ENCODE results near the gene NANS. TPM values are rescaled to one million over a fixed set of nuclear protein-coding genes. Genes with fewer than 3 reads are reported as not detected.

NANS gene
- total and polyA plus RNA-seq, 2 of the 8 experiments (the other 6 are each of a cell fraction or from before 2014, with no cell fraction given): 56.5 to 67.3 TPM

DNA sequence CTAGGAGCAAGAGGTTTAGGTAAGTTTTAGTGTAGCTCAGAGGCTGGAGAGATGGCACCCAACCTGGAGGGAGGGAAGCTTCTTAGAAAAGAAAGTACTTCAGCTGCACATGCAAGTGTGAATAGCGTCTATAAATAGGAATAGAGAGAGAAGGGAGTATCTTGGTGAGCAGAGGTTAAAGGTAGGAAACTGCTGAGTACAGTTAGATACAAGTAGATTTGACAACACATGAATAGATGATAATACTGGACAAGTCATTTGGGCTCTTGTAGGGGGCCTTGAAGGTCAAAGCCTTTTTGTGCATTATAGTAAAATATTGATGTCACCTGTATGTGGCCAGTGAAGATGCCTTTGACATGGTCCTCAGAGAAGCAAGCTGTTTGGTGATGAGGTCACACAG, 39.2 kb upstream of the NANS start:
- H3K9ac ChIP-seq (replicated peaks in 1 of 4; ENCODE audit: extremely low read depth in 1 of 4, low read depth in 3 of 4, low read length in 3 of 4): no peak overlapping the region
- H3K4me1 ChIP-seq (replicated peaks in 1 of 4; ENCODE audit: control insufficient read depth in 3 of 4, insufficient read depth in 4 of 4, low read length in 3 of 4): no peaks in the 10 kb centered on the region
- peaks cover 2 to 36% (median 16%) of the 10 kb centered on the region in 4 experiments; a peak in 6 of 8 replicates for H3K36me3 ChIP-seq (ENCODE audit: control insufficient read depth in 2 of 4, insufficient read depth in 4 of 4, low read length in 3 of 4)
- H3K14ac ChIP-seq (ENCODE audit: insufficient read length): no peak overlapping the region
- TF ChIP-seq MAFK (IDR thresholded peaks at IDR 0.05; ENCODE audit: low read depth, low read length) (no peak), YY1 (IDR thresholded peaks at IDR 0.05; ENCODE audit: low read depth, low read length) (no peak), KDM1A (IDR thresholded peaks at IDR 0.05; ENCODE audit: borderline replicate concordance, low read length) (no peak), SAP30 (IDR thresholded peaks at IDR 0.05; ENCODE audit: insufficient read depth, insufficient replicate concordance, low read length) (no peak), USF2 (IDR thresholded peaks at IDR 0.05; ENCODE audit: low read length) (no peak), BACH1 (IDR thresholded peaks at IDR 0.05; ENCODE audit: low read length) (no peak), BCL11A (IDR thresholded peaks at IDR 0.05; ENCODE audit: low read depth in 2 of 2, low read length in 2 of 2) (no peak), GTF2F1 (IDR thresholded peaks at IDR 0.05; ENCODE audit: borderline replicate concordance, low read depth, low read length) (no peak), CBX5 (IDR thresholded peaks at IDR 0.05; ENCODE audit: low read depth, low read length) (no peak), HDAC6 (IDR thresholded peaks at IDR 0.05; ENCODE audit: low read depth, low read length) (no peak), FOSL1 (IDR thresholded peaks at IDR 0.05; ENCODE audit: insufficient read depth, low read depth, low read length) (no peak), SP1 (IDR thresholded peaks at IDR 0.05; ENCODE audit: low read depth, low read length) (no peak), SIN3A (conservative IDR thresholded peaks at IDR 0.05 in 1 of 2, IDR thresholded peaks at IDR 0.05 in 1 of 2; ENCODE audit: low read depth in 1 of 2, low read length in 2 of 2) (no peak)
- H4K91ac ChIP-seq (replicated peaks; ENCODE audit: insufficient read length, low read length): no peak overlapping the region
- no peak overlapping the region for H2BK12ac ChIP-seq (ENCODE audit: low read depth, low read length)
- no peak overlapping the region for H2AFZ ChIP-seq (ENCODE audit: low read length)
- no peaks in the 10 kb centered on the region for H3K79me1 ChIP-seq (ENCODE audit: low read depth, low read length)
- H3K9me3 ChIP-seq (ENCODE audit: insufficient read depth in 2 of 2, low read depth in 1 of 2, low read length in 1 of 2): no peaks in the 10 kb centered on the region
- POLR2A ChIA-PET (ENCODE audit: partially characterized antibody): no interaction called here
- CTCF ChIA-PET (ENCODE audit: partially characterized antibody): no interaction called here
- no peak overlapping the region for H3K18ac ChIP-seq (ENCODE audit: extremely low read depth, low read length)
- no peak overlapping the region for H3K23ac ChIP-seq (ENCODE audit: insufficient read length)
- 78% methylated on average over 1 of the region's 1 CpG; no CpG with 5 or more reads in 1 of the 2 experiments for WGBS, 2 experiments (ENCODE audit: extremely low coverage in 1 of 2, insufficient coverage in 1 of 2, insufficient read length in 1 of 2, insufficient replicate concordance in 2 of 2, low coverage in 1 of 2, low lambda C conversion rate in 2 of 2, missing lambda C conversion rate in 1 of 2)
- H3K27me3 ChIP-seq (replicated peaks in 1 of 4; ENCODE audit: control insufficient read depth in 3 of 4, extremely low read depth in 1 of 4, insufficient read depth in 3 of 4, low read length in 3 of 4): no peaks in the 10 kb centered on the region
- no peaks in the 10 kb centered on the region for H3K23me2 ChIP-seq (ENCODE audit: low read depth, low read length)
- DNase-seq (ENCODE audit: low read depth in 1 of 2, low spot score in 2 of 2): no peak
- H3K79me2 ChIP-seq (ENCODE audit: control insufficient read depth in 1 of 2, insufficient read depth in 2 of 2, low read length in 2 of 2): no peaks in the 10 kb centered on the region
- no peak overlapping the region for H2BK120ac ChIP-seq (replicated peaks; ENCODE audit: low read depth, low read length)
- no peak overlapping the region for H2AK5ac ChIP-seq (ENCODE audit: low read depth, low read length)
- H2BK15ac ChIP-seq (ENCODE audit: low read length): no peak overlapping the region
- H3K4me3 ChIP-seq (ENCODE audit: extremely low read depth in 1 of 4, insufficient read depth in 2 of 4, low read depth in 3 of 4, low read length in 4 of 4): no peak overlapping the region
- no peak overlapping the region for H2BK5ac ChIP-seq (ENCODE audit: low read depth, low read length)
- no peak overlapping the region for H2BK20ac ChIP-seq (ENCODE audit: low read length)
- H3K4me2 ChIP-seq (ENCODE audit: insufficient read depth in 1 of 2, low read depth in 2 of 2, low read length in 2 of 2): no peak overlapping the region
- H3K4ac ChIP-seq (replicated peaks; ENCODE audit: insufficient read length, low read depth, low read length): no peak overlapping the region
- H4K20me1 ChIP-seq (replicated peaks in 1 of 2; ENCODE audit: control insufficient read depth in 1 of 2, insufficient read depth in 2 of 2, low read length in 2 of 2): peaks cover 0 to 5% of the 10 kb centered on the region in 2 experiments
- H3K56ac ChIP-seq (replicated peaks; ENCODE audit: insufficient read length, low read depth, low read length): no peak overlapping the region
- H4K8ac ChIP-seq (ENCODE audit: extremely low read depth, insufficient read depth, low read length): no peak overlapping the region
- H4K5ac ChIP-seq (ENCODE audit: insufficient read length, low read depth, low read length): no peak overlapping the region
- no peak overlapping the region for H3K27ac ChIP-seq (ENCODE audit: low read depth, low read length)
- no peak for FAIRE-seq
